OCI-LY7 (cell line): ENCODE measurements around the gene WWOX. TPM values are rescaled to one million over a fixed set of nuclear protein-coding genes. Genes with fewer than 3 reads are reported as not detected.

Experiments
- BruUV-seq: library from RNA; stranded (reverse); fragments of 400-500 nt; replicated peaks from 2 replicates; lab custom pipeline; 2021; lab: Mats Ljungman, UMichigan
- CTCF ChIA-PET: fragments of 300-600 bp; sonication (Branson Sonifier 250); formaldehyde crosslinking; loops from one replicate; lab custom pipeline; 2022; ENCODE audit warnings: antibody characterized with exemption; ENCODE audit not compliant: unreplicated experiment; lab: Charles Lee
- POLR2A ChIA-PET: fragments of 300-600 bp; sonication (Branson Sonifier 250); formaldehyde crosslinking; loops from one replicate; lab custom pipeline; 2022; ENCODE audit warnings: antibody characterized with exemption; lab: Charles Lee
- DNase-seq: peaks from one replicate; pipeline ENCODE4 v3.0.0-alpha.2; 2015; ENCODE audit warnings: low spot score
- H2AFZ ChIP-seq: fragments of 200-600 bp; sonication (generic), shearing (Covaris generic); 2 replicates; pipeline ENCODE4 v1.6.1; 2014; ENCODE audit warnings: mild to moderate bottlenecking, antibody characterized with exemption, low read length, moderate library complexity
- H3K27ac ChIP-seq: fragments of 200-600 bp; sonication (generic); 2 replicates; pipeline ENCODE4 v1.5.1; 2014; ENCODE audit warnings: mixed run types, low read depth, mild to moderate bottlenecking, moderate library complexity, low read length, inconsistent platforms; ENCODE audit not compliant: poor library complexity, severe bottlenecking
- H3K36me3 ChIP-seq: fragments of 200-600 bp; sonication (generic); 2 replicates; pipeline ENCODE4 v1.6.1; 2014; ENCODE audit warnings: mild to moderate bottlenecking, antibody characterized with exemption, low read length, moderate library complexity, mixed read lengths; ENCODE audit not compliant: insufficient read depth
- H3K4me1 ChIP-seq: fragments of 200-600 bp; sonication (generic); 2 replicates; pipeline ENCODE4 v1.5.1; 2014; ENCODE audit warnings: mild to moderate bottlenecking, low read length; ENCODE audit not compliant: insufficient read depth, poor library complexity, severe bottlenecking
- H3K4me2 ChIP-seq: fragments of 200-600 bp; sonication (generic); 2 replicates; pipeline ENCODE4 v1.6.1; 2014; ENCODE audit warnings: mild to moderate bottlenecking, low read length
- H3K4me3 ChIP-seq: fragments of 200-600 bp; sonication (generic); 2 replicates; pipeline ENCODE4 v1.5.1; 2014; ENCODE audit warnings: mild to moderate bottlenecking, low read depth, low read length; ENCODE audit not compliant: poor library complexity, severe bottlenecking
- H3K79me2 ChIP-seq: fragments of 200-600 bp; sonication (generic); 2 replicates; pipeline ENCODE4 v1.6.1; 2016; ENCODE audit warnings: low read depth, mild to moderate bottlenecking, low read length, moderate library complexity, mixed read lengths; ENCODE audit not compliant: insufficient read depth
- H3K9me2 ChIP-seq: fragments of 200-600 bp; sonication (generic); 2 replicates; pipeline ENCODE4 v1.6.1; 2016; ENCODE audit warnings: mild to moderate bottlenecking, low read length, mixed read lengths; ENCODE audit not compliant: insufficient read depth
- H3K9me3 ChIP-seq: fragments of 200-600 bp; sonication (generic); 2 replicates; pipeline ENCODE4 v1.6.1; 2014; ENCODE audit warnings: mild to moderate bottlenecking, mixed run types, low read length, mixed read lengths
- H4K20me1 ChIP-seq: fragments of 200-600 bp; sonication (generic); 2 replicates; pipeline ENCODE4 v1.6.1; 2014; ENCODE audit warnings: mild to moderate bottlenecking, antibody characterized with exemption, low read length, moderate library complexity, mixed read lengths; ENCODE audit not compliant: insufficient read depth
- CTCF ChIP-seq: fragments of 200-600 bp; sonication (generic); conservative IDR thresholded peaks from 2 replicates; pipeline ENCODE4 v1.5.1; 2014; ENCODE audit warnings: mild to moderate bottlenecking, antibody characterized with exemption, low read length, moderate library complexity, mixed read lengths
- EZH2phosphoT487 ChIP-seq: fragments of 200-600 bp; sonication (generic); IDR thresholded peaks from 2 replicates; pipeline ENCODE4 v1.6.1; 2018; ENCODE audit warnings: low read depth, borderline replicate concordance, mild to moderate bottlenecking, mixed run types, antibody characterized with exemption, low read length, moderate library complexity, mixed read lengths
- intact Hi-C: fragments of 100-400 bp; cut with micrococcal nuclease; formaldehyde crosslinking; loops from one replicate; pipeline ENCODE4 v1.10.0; 2022; ENCODE audit not compliant: unreplicated experiment
- total RNA-seq, 2 experiments: library from RNA; depleted of rRNA in 1 of 2; stranded (reverse); fragments of >200 nt in 1 of 2; shearing (Covaris generic) in 1 of 2; gene quantifications; 2 replicates each; pipeline ENCODE4 v1.2.3, GENCODE V29; 2014 to 2022

WWOX gene
- total RNA-seq, 2 experiments from 2014 or later, result 40.2 to 47.6 TPM

GRCh38 chr16:79107301-79107700, 1007.8 kb downstream of the WWOX start:
- Histone ChIP-seq H3K4me2 (no peak overlapping the region), H3K9me2 (no peaks in the 10 kb centered on the region), H2AFZ (no peak overlapping the region), H4K20me1 (no peaks in the 10 kb centered on the region), H3K36me3 (no peaks in the 10 kb centered on the region), H3K9me3 (no peaks in the 10 kb centered on the region), H3K4me3 (no peak overlapping the region), H3K79me2 (no peaks in the 10 kb centered on the region), H3K27ac (no peak overlapping the region), H3K4me1 (no peaks in the 10 kb centered on the region)
- ChIA-PET CTCF (no interaction called here), POLR2A (interaction anchor here (0.6 kb wide), 1 partner anchor 22 kb away, joined by 3 read pairs; no protein-coding TSS in a partner anchor)
- TF ChIP-seq EZH2phosphoT487, result no peak
- TF ChIP-seq CTCF, result no peak
- DNase-seq, result no peak
- no TSS peak for BruUV-seq
- intact Hi-C loops, result no loop called here

- Histone ChIP-seq H4K20me1 (no peaks in the 10 kb centered on the region), H3K4me2 (no peak overlapping the region), H3K4me1 (no peaks in the 10 kb centered on the region), H3K9me2 (no peaks in the 10 kb centered on the region), H2AFZ (no peak overlapping the region), H3K79me2 (no peaks in the 10 kb centered on the region), H3K4me3 (no peak overlapping the region), H3K36me3 (no peaks in the 10 kb centered on the region), H3K27ac (no peak overlapping the region), H3K9me3 (no peaks in the 10 kb centered on the region)
- no peak for DNase-seq
- ChIA-PET POLR2A (no interaction called here), CTCF (no interaction called here)
- intact Hi-C loops, result no loop called here
- BruUV-seq, result no TSS peak
- TF ChIP-seq EZH2phosphoT487, result no peak
These were observed 1010.3 kb downstream of the WWOX start for GRCh38 chr16:79109771-79110170.

- no peak overlapping the region for H3K27ac ChIP-seq
- H3K9me2 ChIP-seq, result no peaks in the 10 kb centered on the region
- ChIA-PET POLR2A (no interaction called here), CTCF (no interaction called here)
- H3K4me1 ChIP-seq, result no peaks in the 10 kb centered on the region
- no peak for TF ChIP-seq EZH2phosphoT487
- TF ChIP-seq CTCF, result no peak
- H4K20me1 ChIP-seq, result no peaks in the 10 kb centered on the region
- no peaks in the 10 kb centered on the region for H3K9me3 ChIP-seq
- DNase-seq, result no peak
- BruUV-seq, result no TSS peak
- H2AFZ ChIP-seq, result no peak overlapping the region
- intact Hi-C loops, result no loop called here
- H3K36me3 ChIP-seq, result no peaks in the 10 kb centered on the region
- H3K79me2 ChIP-seq, result no peaks in the 10 kb centered on the region
- H3K4me3 ChIP-seq, result no peak overlapping the region
- H3K4me2 ChIP-seq, result no peak overlapping the region
These were observed 1010.8 kb downstream of the WWOX start for GRCh38 chr16:79110242-79110641.
